Stimulated activated CD8-positive, alpha-beta memory T cell treated with anti-CD3 and anti-CD28 coated beads, Interleukin-4, amount 100 ng/mL, for 48 hours (primary cell): ENCODE data around the gene CROCC2.

Experiments
- DNase-seq: peaks from one replicate; pipeline ENCODE4 v3.0.0-alpha.2; 2020

Gene CROCC2

GRCh38 chr2:240925191-240925567, 19.0 kb downstream of the CROCC2 start:
- peak; percentile 29 for DNase-seq

- DNase-seq = peak; percentile 13
Observed at GRCh38 chr2:240925568-240926515, 19.7 kb downstream of the CROCC2 start.

- DNase-seq = peak; percentile 17
Observed at GRCh38 chr2:240926516-240927389, 20.6 kb downstream of the CROCC2 start.

- no peak for DNase-seq
Observed at GRCh38 chr2:240927390-240927781, 21.2 kb downstream of the CROCC2 start.

GRCh38 chr2:240928476-240929363, 22.6 kb downstream of the CROCC2 start:
- peak; percentile 14 for DNase-seq

- peak; percentile 19 for DNase-seq
Observed at GRCh38 chr2:240929364-240930095, 23.4 kb downstream of the CROCC2 start.

GRCh38 chr2:240930096-240930630, 24.0 kb downstream of the CROCC2 start:
- no peak for DNase-seq

- DNase-seq = peak; percentile 16
Observed at GRCh38 chr2:240930631-240931318, 24.6 kb downstream of the CROCC2 start.

GRCh38 chr2:240931319-240931949, 25.3 kb downstream of the CROCC2 start:
- peak; percentile 11 for DNase-seq

GRCh38 chr2:240932001-240932723, 26.0 kb downstream of the CROCC2 start:
- peak; percentile 11 for DNase-seq

GRCh38 chr2:240932724-240933047, 26.6 kb downstream of the CROCC2 start:
- DNase-seq = no peak

- DNase-seq = peak; percentile 14
Observed at GRCh38 chr2:240933048-240933965, 27.2 kb downstream of the CROCC2 start.

- no peak for DNase-seq
Observed at GRCh38 chr2:240933966-240934700, 28.0 kb downstream of the CROCC2 start.

GRCh38 chr2:240934701-240935102, 28.6 kb downstream of the CROCC2 start:
- no peak for DNase-seq

GRCh38 chr2:240935103-240935876, 29.2 kb downstream of the CROCC2 start:
- DNase-seq = no peak

- DNase-seq = no peak
Observed at GRCh38 chr2:240936106-240936505, 30.0 kb downstream of the CROCC2 start.

- no peak for DNase-seq
Observed at GRCh38 chr2:240946046-240946445, 39.9 kb downstream of the CROCC2 start.
